GM18873 (cell line): ENCODE data around the gene EDN1.

Experiments used
- ATAC-seq: cut with Tn5 transposase; IDR thresholded peaks from one replicate; pipeline ENCODE4 v1.9.1; 2021; ENCODE audit warnings: mild to moderate bottlenecking, moderate library complexity, moderate number of reproducible peaks; ENCODE audit not compliant: unreplicated experiment, low FRiP score

The EDN1 gene

DNA sequence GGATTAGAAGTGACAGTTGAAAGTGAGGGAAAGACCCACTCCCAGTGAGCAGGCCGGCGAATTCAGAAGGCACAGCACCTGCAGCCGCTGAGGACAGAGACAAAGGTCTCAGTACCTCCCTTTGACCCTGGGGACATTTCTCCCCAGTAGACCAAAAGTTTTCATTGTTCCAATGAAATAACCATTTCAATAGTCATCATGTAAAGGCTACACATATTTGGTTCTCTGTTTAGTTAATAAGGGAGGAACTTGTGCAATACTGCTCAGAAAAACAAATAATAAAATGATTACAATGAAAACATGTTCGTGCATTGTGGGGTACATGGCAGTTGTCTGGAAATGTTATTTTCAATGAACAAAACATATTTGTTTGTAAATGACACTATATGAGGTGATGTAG, 52.5 kb downstream of the EDN1 start:
- no peak for ATAC-seq

DNA sequence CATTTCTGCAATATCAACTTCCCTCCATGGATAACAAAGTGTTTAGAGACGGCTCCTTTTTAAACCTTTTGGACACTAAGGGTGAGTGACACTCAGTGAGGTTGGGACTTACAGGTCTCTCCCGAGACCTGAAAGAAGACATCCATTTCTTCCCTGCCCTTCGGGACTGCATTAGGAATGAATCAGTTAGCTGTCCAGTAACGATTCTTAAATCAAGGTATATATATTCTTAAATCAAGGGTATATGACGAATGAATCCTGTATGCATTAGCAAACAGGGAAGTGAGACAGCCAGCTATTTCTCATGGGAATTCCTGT, 52.9 kb downstream of the EDN1 start:
- no peak for ATAC-seq

DNA sequence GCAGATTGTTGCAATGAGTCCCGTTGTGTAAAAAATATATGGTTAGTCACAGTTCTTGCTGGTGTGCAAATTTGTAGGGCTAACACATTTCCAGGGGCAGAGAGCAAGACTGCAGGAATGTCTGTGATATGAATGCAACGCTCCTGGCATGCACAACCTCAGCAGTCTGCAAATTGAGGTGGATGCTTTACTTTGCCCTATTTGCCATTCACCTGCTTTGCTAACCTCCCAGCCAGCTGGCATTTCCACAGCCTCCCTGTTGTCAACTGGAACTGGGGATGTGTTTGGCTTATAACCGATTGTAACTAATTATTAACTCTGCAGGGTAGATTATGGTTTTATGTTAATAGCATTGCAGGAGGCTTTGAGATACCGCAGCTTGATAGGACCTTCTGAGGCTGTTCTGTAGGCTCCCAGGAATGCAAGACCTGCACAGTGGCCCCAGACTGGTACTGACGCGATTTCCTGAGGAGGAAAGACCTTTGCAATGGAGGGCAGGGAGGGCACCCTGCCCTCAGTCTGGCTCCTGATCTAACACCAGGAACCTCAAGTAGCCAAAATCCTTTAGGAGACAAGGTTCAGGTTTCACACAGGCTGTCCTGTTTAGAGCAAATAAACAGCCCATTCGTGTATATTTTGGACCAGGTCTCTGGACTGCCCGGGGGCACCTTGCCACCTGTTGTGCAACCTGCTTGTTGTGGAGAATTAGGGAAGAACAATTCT, 53.4 kb downstream of the EDN1 start:
- no peak for ATAC-seq

DNA sequence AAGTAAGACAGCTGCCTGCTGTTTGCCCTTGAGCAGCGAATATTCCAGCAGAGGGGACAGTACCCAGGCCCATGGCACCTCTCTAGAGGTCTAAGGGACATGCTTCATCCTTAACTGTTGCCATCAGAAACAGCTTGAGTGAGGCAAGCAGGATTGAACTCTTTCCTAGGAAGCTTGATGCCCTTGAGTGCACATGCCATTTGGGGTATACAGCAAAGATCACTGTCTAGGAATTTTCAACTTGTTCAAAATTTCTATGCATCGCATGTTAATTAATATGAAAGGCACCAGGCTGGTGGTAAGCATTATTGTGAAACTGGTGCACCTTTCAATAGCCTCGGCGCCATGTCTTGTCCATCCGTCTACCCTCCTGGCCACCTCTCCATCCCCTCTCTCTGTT, 54.1 kb downstream of the EDN1 start:
- no peak for ATAC-seq

DNA sequence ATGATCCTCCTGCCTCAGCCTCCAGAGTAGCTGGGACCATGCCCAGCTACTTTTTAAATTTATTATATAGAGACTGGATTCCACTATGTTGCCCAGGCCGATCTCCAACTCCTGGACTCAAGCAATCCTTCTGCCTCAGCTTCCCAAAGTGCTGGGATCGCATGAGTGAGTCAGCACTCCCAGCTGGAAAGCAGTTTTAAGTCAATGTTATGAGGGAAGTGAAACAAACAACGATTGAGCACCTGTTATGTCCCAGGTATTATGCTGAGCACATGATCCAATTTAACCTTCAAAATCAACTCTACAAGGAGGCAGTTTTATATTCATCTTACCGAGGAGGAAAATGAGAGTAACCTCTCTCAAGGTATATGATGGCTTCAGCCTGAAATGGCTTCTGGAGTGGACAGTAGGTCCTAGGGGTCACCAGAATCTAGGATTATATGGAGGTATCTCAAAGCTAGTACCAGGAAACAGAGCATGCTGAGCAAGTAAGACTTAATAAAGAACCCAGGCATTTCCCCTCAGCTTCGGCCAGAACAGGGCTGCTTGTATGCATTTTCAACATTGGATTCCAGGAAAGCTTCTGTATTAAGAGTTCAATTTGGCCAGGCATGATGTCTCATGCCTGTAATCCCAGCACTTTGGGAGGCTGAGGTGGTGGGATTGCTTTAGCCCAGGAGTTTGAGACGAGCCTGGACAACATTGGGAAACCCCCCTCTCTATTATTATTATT, 55.0 kb downstream of the EDN1 start:
- ATAC-seq = no peak

DNA sequence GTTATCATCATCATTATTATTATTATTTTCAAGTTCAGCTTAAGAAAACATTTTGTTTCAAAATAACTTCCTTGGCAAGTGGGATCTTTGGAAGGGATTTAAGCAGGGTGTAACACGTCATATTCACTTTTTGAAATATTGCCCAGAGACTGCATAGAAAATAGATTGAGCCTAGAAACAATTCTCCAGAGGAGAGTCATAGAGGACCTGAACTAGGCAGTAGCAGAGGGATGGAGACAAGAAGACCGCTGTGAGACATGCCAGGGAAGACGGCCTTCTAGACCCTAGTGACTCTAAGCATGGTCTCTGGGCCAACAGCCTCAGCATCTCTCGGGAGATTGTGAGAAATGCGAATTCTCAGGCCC, 55.5 kb downstream of the EDN1 start:
- no peak for ATAC-seq
